CD4-positive, alpha-beta T cell treated with Interleukin-6 at 100 ng/mL for 8 hours (primary cell): ENCODE measurements around the gene PITX2.
"Not testable (repeated sequence)": the region's sequence is repeated elsewhere in the genome, so short reads cannot be mapped to it uniquely, and the experiment has no call there.

ENCODE experiments used
- DNase-seq: peaks from one replicate; pipeline ENCODE4 v3.0.0-alpha.2; 2020; ENCODE audit warnings: mixed read lengths, low spot score

The PITX2 gene

DNA sequence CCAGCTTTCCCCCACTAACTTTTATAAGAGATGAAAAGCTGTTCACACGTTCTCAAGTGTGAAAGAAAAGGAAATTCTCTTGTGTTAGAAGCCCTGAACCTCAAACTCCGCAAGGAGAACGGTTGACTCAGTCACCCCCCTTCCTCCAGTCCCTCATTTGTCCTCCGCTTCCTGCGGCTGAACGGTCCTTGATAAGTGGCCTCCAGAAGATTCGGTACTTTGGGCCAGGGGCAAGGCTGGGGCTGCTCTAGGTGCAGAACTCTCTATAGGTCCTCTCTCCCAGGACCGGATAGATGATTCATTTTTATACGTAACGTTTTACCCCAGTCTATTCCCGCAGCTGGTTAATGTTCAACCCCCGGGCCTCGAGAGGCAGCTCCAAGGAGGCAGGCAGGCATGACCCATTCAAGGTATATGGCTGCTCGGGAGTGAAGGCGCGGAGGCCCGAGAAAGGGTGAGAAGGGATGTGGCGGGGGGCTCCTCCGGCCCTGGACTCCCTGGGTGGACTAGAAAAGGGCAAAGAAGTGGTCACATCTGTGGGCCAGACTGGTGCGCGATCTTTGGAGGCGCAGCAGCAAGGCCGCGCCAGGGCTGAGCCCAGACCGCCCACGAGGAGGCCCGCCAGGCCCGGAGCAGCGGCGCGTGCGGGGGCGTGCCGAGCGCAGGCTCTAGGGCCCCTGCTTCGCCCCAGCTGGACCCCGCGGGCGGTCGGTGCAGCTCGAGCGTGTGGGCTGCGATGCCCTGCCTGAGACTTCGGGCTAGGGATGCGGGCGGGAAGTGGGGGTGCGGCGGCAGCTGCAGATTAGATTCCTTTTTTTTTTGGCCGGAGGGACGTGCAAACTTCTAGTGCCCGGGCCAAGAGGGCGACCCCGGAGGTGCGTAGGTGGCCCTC is 11.7 kb downstream of the PITX2 start:
- DNase-seq = no peak

DNA sequence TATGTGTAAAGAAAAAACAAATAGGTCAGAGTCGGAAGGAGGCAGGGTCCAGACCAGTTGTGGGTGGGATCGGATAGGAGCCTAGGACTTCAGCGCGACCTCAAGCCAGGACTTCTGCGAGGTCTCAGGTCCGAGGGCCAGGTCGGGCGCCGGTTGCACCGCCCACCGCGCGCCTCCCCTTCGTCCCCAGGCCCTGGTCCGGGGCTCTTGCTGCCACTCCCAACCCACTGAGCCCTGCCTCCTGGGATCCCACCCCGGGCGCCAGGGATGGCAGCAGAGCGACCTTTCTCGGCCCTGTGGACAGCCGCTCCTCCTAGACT is 12.3 kb downstream of the PITX2 start:
- no peak for DNase-seq

DNA sequence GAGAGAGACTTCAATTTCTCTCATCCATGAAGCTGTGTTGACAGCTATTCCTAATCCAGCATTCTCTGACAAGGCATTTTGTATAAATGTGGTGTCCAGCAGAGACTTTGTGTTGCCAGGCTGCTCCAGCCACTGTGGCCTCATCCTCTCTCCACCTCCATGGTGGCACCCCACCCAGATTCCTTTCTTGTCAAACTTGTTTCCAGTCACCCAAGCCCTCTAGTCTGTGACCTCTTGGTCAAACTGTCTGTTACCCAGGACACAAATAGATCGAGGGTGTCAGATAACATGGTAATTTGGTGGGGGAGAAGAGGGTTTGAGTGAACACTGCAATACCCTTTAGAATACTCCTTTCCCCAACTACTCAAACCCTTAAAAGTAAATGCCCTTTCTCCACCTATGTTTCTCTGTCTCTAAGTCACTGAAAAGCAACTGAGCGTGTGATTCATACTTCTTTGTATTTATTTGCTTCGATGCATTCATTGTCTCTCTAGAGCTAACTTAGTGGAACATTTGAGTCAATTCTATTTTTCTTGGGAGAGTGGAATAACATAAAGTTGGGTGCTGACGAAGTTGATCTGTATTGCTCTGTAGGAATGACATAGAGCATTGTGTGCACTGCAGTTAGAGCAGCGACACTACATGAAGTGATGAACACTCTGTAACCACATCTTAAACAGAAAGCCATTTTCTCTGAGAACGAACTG is 13.7 kb downstream of the PITX2 start:
- DNase-seq = no peak

- DNase-seq = no peak
These were observed 17.8 kb downstream of the PITX2 start for GRCh38 chr4:110605077-110605476.

GRCh38 chr4:110602061-110602460 is 20.8 kb downstream of the PITX2 start:
- DNase-seq = no peak

DNA sequence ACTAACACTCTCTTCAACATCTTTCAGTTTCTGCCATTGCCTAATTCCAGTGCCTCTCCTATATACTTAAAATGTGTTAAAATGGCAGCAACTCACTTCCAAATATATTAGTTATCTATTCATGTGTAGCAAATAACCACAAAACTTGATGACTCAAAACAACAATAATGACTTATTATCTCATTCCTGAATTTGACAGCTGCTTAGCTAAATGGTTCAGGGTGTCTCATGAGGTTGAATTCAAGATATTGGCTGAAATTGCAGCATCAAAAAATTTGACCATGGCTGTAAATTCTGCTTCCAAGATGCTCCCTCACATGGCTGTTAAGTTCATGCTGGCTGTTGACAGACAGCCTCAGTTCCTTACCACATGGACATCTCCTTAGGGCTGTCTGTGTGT is 25.3 kb downstream of the PITX2 start:
- DNase-seq = no peak

DNA sequence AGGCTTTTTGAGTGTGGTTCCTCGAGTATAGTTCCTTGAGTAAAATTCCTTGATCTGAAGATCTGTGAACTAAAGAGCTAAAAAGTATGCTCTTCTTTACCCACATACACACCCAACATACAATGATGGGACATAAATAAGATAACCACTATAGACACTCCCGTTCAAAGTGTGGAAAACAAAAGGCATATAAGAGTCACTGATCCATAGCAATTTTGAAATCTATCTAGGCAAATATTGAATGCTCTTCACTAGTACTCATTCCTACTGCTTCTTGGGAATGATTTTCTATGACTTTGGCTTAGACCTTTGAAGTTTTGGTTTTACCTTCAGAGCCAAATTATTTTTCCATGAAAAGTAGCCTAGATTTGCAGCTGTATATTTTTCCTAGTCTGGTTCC is 26.4 kb downstream of the PITX2 start:
- no peak for DNase-seq

- no peak for DNase-seq
These were observed 27.3 kb downstream of the PITX2 start for GRCh38 chr4:110595583-110595982.

- DNase-seq = no peak
These were observed 33.6 kb downstream of the PITX2 start for GRCh38 chr4:110589297-110589696.

DNA sequence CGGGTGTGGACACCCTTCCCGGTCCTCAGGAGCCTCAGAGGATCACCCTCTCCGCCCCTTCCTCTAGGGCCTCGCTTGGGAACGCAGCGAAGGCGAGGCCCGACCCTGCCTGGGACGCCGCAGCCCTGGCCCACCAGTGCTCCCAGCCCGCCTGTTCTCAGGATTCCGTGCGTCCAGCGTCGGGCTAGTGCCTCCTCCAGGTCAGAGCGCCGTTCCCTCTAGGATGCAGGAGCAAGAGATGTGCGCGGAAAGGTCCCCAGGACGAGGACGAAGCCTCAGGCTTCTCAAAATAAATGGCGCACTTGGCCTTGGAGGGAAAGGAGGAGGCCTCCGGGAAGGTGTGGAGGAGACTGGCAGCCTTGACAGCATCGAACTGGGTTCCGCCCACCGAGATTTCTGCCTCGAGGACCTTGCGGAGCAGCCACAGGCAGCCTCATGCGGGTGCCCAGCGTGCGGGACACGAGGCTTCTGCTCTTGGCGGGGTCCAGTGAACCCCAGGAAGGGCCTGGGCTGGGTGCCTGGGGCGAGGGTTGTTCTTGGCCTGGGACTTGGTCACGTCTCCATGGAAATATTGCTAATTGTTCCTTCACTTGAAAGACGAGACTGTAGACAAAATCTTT is 35.1 kb downstream of the PITX2 start:
- DNase-seq = no peak

- DNase-seq = no peak
These were observed 36.6 kb downstream of the PITX2 start for GRCh38 chr4:110586131-110586850.

DNA sequence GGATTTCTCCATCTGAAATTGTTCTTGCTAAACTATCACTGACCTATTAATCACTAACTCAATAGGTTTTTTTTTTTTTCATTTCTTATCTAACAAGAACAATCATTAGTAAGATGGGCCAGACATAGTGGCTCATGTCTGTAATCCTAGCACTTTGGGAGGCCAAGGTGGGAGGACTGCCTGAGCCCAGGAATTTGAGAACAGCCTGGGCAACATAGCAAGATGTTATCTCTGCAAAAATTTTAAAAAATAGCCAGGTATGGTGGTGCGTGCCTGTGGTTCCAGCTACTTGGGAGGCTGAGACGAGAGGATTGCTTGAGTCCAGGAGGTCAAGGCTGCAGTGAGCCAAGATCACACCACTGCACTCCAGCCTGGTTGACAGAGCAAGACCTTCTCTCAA is 46.2 kb downstream of the PITX2 start:
- not testable (repeated sequence) for DNase-seq
